GM13976 (cell line): ENCODE measurements around the gene KRTAP10-3.

ENCODE experiments used
- DNase-seq: peaks from one replicate; pipeline ENCODE4 v3.0.0; 2012; ENCODE audit warnings: low spot score
- in situ Hi-C: fragments of 300-500 bp; cut with MboI; formaldehyde crosslinking; loops from one replicate; pipeline ENCODE4 v1.12.0; 2022; ENCODE audit warnings: low sequenced_read_pairs, mixed read lengths, inconsistent platforms; ENCODE audit not compliant: unreplicated experiment
- TF ChIP-seq, protein P1 (sequence below): IDR thresholded peaks from 2 replicates; pipeline ENCODE4 v1.5.1; 2012; ENCODE audit warnings: borderline replicate concordance, mild to moderate bottlenecking; ENCODE audit not compliant: insufficient read depth; ENCODE audit errors: extremely low read depth, missing control alignments, control extremely low read depth

Gene KRTAP10-3

DNA sequence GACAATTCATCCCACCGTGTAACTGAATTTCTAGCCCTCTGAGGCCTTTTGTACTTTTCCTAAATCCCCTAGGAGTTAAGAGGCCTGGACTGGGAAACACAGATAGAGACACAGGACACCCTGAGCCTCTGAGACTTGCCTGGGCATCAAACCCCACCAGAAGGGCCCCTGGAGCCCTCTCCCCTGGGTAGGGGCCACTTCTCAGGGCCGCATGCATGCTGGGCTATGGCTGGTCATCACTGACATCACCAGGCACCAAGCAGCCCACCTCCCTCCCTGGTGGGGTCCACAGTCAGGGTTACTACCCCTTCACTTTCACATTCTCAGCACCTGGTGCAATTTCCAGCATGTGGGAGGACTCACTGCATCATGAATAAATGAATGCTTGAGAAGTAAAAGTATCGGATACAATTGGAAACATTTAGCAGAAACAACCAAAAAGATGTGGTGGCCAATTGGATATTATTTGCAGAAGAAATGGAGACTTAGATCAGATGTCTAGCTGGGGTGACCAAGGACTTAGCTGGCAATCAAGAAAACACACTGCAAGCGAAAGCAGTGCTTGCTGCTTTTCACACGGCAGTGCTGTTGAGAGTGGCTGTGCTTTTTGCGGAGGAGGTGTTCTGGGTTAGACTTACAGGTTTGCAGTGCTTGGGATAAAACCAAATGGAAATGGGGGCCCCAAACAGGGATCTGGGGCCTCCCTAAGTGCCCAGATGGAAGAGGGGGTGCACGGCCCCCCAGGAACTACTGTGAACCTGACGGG is 40.9 kb upstream of the KRTAP10-3 start:
- DNase-seq: no peak
- TF ChIP-seq, protein P1, sequence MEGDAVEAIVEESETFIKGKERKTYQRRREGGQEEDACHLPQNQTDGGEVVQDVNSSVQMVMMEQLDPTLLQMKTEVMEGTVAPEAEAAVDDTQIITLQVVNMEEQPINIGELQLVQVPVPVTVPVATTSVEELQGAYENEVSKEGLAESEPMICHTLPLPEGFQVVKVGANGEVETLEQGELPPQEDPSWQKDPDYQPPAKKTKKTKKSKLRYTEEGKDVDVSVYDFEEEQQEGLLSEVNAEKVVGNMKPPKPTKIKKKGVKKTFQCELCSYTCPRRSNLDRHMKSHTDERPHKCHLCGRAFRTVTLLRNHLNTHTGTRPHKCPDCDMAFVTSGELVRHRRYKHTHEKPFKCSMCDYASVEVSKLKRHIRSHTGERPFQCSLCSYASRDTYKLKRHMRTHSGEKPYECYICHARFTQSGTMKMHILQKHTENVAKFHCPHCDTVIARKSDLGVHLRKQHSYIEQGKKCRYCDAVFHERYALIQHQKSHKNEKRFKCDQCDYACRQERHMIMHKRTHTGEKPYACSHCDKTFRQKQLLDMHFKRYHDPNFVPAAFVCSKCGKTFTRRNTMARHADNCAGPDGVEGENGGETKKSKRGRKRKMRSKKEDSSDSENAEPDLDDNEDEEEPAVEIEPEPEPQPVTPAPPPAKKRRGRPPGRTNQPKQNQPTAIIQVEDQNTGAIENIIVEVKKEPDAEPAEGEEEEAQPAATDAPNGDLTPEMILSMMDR: no peak
- in situ Hi-C loops: no loop called here

DNA sequence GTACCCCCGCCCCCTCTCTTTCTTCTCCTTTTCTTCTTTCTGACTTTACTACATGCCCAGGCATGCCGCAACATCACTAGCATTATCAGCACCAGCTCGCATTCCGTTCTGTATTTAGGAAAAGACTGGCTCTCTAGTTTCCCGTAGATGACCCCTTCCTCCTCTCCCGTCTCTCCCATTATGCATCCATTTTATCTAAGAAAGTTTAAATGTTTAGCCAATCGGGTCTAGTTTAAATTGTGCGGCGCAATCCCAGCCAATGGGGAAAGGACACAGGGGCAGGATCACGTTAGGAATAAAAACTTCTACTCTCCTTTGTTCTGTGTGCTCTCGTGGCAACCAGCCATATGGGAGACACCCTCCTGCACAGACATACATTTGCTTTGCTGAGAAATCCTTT is 39.5 kb upstream of the KRTAP10-3 start:
- DNase-seq: no peak
- TF ChIP-seq, protein P1: no peak
- in situ Hi-C loops: no loop called here

DNA sequence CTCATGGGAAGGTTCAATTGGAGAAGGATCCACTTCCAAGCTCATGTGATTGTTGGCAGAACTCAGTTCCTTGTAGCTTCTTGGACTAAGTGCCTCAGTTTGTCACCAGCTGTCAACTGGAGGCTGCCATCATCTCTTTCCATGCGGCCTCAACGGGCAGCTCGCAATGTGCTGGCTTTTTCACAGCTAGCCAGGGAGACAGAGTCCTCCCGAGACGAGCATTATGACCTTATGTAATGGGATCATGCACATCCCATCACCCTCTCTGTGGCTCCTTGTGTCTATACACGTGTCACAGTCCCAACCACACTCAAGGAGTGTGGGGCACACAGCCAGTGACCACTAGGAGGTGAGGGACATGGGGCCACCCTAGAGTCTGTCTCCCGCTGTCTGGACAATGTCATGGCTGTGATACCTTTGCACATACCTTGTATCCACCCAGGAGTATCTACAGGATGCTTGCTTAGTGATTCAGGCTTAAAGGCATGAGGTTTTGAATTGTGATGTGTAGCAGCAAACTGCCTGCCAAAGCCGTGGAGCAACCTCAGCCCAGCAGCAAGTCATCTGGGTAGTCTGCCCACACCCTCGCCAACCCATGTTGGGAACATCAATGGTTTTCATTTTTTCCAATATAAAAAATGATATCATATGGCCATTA is 37.6 kb upstream of the KRTAP10-3 start:
- in situ Hi-C loops: no loop called here
- no peak for DNase-seq
- TF ChIP-seq, protein P1: no peak

DNA sequence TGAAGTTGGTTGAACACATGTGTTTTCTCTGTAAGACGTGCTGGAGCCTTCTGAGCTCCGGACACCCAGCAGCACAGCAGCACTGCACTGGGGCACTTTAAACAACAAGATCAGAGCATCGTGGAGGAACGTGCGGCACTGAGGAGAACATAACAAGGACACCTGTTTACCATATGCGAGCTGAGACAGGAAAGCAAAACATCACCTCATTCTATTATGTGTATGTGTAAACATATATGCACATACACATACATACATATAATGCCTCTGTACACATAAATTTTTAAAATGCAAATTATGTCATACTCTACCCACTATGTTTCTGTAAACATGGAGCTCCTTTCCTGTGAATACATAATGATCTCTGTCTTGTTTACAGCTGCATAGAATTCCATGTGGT is 36.9 kb upstream of the KRTAP10-3 start:
- no peak for DNase-seq
- TF ChIP-seq, protein P1: no peak
- in situ Hi-C loops: no loop called here

DNA sequence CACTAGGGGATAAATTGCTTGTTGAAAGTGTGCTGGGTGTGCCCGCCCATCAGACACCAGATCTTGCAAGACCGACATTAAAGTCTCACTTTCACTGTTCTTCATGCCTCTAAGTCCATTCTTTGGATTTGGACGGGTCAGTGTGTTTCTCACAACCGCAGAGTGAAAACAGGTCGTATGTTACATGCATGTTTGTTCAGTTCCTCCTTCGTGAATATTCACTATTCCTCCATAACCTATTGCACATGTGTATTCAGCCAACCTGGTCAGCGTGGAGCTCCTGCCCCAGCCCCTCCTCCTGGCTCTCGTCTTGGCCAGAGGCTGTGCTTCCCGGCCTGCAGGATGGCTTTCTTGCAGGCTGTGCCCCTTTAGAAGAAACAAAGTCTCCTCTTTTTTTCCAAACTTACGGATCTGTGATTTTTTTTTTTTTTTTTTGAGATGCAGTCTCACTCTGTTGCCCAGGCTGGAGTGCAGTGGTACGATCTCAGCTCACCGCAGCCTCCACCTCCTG is 35.9 kb upstream of the KRTAP10-3 start:
- in situ Hi-C loops: no loop called here
- no peak for DNase-seq
- TF ChIP-seq, protein P1: no peak

DNA sequence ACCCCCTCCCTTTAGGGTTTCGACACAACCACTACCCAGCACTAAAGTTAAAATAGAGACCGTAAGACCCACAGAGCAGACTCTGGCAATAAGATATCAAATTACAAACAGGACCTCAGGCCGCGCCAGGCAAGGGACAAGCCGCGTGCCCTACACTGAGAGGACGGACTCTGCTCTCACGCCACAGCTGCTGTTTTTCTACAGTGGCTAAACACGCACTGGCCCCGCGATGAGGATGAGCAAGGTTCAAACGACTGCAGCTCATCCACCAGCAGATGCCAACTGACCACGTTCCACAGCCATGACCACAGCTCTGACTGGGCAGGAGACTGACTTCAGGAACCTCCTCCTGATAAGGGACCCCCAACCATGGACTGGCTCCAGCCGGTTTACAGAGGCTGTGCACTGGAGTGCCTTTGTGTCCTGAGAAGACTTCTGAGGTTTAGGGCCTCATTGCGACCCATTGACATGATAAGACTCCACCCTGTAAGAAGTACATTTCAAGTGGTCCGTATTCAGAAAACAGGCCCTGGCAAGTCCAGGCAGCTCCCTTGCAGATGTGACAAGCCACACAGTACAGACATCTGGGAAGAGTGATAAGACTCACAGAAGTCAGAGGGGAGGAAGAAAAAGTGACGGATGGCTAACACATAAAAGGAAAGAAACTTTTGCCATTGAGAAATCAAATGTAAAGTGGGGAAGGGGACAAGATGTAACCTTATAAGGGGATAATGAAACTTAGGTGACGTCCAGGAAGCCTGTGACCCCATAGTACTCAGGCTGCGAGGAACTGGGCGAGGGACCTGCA is 35.2 kb upstream of the KRTAP10-3 start:
- in situ Hi-C loops: no loop called here
- DNase-seq: no peak
- TF ChIP-seq, protein P1: no peak
